ENCODE measurements around the gene MYO16.

DNA sequence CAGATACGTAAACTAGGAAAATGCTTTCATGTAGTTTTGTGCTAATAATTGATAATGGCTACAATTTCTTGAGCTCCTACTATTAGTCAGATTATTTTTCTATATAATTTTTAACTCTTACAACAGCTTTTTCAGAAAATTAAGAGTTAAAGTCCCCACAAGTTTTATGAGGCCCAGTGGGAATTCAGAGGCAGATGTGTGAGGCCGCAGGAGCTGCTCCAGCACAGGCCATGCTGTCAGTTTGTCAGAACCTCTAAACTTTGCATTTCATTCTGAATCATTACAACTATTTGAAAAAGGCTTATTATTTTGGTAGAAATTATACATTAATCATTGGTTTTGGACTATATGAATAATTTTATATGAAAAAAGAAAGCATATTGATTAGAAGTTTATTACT is 370.8 kb downstream of the MYO16 start:
- TF ChIP-seq EP300 (conservative IDR thresholded peaks at IDR 0.05; ENCODE audit: poor library complexity, severe bottlenecking), result no peak
- TF ChIP-seq, protein P1, sequence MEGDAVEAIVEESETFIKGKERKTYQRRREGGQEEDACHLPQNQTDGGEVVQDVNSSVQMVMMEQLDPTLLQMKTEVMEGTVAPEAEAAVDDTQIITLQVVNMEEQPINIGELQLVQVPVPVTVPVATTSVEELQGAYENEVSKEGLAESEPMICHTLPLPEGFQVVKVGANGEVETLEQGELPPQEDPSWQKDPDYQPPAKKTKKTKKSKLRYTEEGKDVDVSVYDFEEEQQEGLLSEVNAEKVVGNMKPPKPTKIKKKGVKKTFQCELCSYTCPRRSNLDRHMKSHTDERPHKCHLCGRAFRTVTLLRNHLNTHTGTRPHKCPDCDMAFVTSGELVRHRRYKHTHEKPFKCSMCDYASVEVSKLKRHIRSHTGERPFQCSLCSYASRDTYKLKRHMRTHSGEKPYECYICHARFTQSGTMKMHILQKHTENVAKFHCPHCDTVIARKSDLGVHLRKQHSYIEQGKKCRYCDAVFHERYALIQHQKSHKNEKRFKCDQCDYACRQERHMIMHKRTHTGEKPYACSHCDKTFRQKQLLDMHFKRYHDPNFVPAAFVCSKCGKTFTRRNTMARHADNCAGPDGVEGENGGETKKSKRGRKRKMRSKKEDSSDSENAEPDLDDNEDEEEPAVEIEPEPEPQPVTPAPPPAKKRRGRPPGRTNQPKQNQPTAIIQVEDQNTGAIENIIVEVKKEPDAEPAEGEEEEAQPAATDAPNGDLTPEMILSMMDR (IDR thresholded peaks at IDR 0.05; ENCODE audit: poor library complexity, severe bottlenecking), result no peak
- TF ChIP-seq POLR2AphosphoS5 (IDR thresholded peaks at IDR 0.05), result no peak
- no peak for TF ChIP-seq EZH2 (IDR thresholded peaks at IDR 0.05; ENCODE audit: borderline replicate concordance, insufficient read depth, low read length, poor library complexity, severe bottlenecking)
- TF ChIP-seq TAF1 (IDR thresholded peaks at IDR 0.05; ENCODE audit: low read depth), result no peak
- no peak for TF ChIP-seq SMC3 (conservative IDR thresholded peaks at IDR 0.05; ENCODE audit: poor library complexity)
- no peak for TF ChIP-seq MXI1 (conservative IDR thresholded peaks at IDR 0.05; ENCODE audit: poor library complexity, severe bottlenecking)
- TF ChIP-seq RAD21 (conservative IDR thresholded peaks at IDR 0.05), result no peak
- TF ChIP-seq, protein P2, sequence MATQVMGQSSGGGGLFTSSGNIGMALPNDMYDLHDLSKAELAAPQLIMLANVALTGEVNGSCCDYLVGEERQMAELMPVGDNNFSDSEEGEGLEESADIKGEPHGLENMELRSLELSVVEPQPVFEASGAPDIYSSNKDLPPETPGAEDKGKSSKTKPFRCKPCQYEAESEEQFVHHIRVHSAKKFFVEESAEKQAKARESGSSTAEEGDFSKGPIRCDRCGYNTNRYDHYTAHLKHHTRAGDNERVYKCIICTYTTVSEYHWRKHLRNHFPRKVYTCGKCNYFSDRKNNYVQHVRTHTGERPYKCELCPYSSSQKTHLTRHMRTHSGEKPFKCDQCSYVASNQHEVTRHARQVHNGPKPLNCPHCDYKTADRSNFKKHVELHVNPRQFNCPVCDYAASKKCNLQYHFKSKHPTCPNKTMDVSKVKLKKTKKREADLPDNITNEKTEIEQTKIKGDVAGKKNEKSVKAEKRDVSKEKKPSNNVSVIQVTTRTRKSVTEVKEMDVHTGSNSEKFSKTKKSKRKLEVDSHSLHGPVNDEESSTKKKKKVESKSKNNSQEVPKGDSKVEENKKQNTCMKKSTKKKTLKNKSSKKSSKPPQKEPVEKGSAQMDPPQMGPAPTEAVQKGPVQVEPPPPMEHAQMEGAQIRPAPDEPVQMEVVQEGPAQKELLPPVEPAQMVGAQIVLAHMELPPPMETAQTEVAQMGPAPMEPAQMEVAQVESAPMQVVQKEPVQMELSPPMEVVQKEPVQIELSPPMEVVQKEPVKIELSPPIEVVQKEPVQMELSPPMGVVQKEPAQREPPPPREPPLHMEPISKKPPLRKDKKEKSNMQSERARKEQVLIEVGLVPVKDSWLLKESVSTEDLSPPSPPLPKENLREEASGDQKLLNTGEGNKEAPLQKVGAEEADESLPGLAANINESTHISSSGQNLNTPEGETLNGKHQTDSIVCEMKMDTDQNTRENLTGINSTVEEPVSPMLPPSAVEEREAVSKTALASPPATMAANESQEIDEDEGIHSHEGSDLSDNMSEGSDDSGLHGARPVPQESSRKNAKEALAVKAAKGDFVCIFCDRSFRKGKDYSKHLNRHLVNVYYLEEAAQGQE (IDR thresholded peaks at IDR 0.05; ENCODE audit: borderline replicate concordance), result no peak

All from neural cell (in vitro differentiated cells).